Islet of Langerhans (tissue), 1 donor: ENCODE results near the gene ZNF766.
"Not testable (repeated sequence)": the region's sequence is repeated elsewhere in the genome, so short reads cannot be mapped to it uniquely, and the experiment has no call there.

Experiments
- FAIRE-seq: peaks from one replicate; lab custom pipeline; 2011; peaks lifted over from hg19 to GRCh38; lab: Jason Lieb, UNC

The ZNF766 gene

DNA sequence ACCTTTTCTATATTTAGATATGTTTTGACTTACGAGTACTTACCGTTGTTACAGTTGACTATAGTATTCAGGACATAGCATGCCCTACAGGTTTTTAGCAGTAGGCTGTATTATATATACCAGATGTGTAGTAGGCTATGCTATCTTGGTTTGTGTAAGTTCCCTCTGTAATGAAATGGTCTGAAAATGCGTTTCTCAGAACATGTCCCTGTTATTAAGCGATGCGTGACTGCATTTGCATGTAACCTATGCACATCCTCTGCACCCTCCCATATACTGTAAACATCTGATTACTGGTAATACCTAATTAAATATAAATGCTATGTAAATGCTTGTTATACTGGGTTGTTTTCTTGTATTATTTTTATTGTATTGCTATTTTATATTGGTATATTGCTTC, 6.6 kb downstream of the ZNF766 start:
- no peak for FAIRE-seq

GRCh38 chr19:52277471-52277870, 8.1 kb downstream of the ZNF766 start:
- no peak for FAIRE-seq

GRCh38 chr19:52286256-52286655, 16.9 kb downstream of the ZNF766 start:
- no peak for FAIRE-seq

DNA sequence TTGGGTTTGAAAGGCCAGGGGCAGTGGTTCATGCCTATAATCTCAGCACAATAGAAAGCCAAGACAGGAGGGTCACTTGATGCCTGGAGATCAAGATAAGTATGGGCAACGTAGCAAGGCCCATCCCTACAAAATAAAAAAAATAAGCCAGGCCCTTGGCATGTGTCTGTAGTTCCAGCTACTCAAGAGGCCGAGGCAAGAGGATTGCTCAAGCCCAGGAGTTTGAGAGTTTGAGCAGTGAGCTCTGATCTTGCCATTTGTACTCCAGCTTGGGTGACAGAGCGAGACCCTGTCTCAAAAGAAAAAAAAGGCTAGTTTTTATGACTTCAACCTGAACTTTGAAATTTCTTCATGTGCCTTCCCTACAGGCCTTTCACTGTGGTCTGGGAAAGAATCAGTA, 22.4 kb downstream of the ZNF766 start:
- no peak for FAIRE-seq

- FAIRE-seq: not testable (repeated sequence)
Measured at GRCh38 chr19:52292946-52293345, 23.6 kb downstream of the ZNF766 start.

DNA sequence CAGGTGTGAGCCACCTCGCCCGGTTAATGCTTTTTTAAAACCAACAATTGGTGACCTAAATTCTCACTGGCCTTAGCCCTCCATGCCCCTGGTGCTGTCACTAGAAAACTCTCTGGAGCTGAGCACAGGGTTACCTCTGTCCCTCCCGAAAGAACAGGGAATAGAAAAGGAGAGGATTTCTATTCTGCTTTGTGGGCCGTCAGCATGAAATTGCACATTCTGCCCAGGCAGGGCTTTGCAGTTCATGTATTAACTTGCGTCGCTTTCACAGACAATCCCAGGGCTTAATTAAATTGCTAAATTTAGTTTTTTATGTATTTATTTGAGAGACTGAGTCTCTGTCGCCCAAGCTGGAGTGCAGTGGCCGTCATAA, 27.0 kb downstream of the ZNF766 start:
- no peak for FAIRE-seq

- FAIRE-seq: no peak
Measured at GRCh38 chr19:52296773-52297600, 27.6 kb downstream of the ZNF766 start, which contains the start of gene ZNF480. ZNF480 (plus strand) TSS chr19:52297169; CDS start chr19:52300413, 3,244 bp downstream.

DNA sequence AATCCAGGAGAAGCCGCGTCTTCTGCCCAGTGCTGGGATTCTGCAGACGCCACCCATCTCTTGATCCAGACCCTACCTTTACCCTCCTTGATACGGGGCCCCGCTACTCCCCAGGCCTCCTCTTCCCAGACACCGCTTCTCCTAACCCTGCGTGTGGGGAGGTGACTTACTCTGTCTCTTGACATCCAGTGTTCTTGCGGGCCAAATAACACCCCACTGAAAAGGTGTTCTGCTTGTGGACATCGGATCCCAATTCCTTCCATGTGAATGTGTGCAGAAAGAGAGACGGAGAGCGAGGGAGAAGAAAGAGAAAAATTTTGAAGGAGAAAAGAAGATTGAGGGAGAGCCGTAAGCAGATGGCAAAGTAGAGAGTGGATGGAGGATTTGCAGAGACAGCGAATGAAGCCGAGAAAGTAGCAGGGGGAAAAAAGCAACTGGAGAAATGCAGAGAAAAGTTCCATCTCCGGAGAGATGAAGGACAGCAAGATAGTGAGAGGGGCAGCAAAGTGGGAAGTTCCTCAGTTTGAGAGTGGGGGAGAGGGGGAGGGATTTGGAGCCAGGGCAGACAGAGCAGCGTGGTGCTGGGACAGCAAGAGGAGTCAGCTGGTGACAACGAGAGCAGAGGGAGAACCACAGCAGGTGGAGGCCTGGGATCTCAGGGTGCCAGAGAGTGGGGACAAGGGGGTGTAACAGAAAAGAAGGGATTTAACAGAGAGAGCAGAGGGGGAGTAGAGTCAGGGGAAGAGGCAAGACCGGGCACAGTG, 28.4 kb downstream of the ZNF766 start:
- FAIRE-seq: no peak

DNA sequence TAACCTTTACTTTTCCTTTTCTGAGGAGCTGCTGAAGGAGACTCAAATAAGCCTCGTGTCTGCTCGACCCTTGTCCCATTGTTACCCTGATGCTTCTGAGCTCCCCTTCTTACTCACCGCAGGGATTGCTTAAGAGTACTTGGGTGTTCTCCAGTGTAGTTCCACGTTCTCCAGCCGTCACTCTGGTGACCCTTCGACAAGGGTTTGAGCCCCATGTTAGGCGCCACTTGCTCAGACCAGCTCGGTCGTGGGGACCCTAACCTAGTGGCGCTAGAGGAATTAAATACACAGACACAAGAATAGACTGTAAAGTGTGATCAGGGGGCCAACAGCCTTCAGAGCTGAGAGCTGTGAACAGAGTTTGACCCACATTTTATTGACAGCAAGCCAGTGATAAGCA, 37.9 kb downstream of the ZNF766 start:
- no peak for FAIRE-seq

DNA sequence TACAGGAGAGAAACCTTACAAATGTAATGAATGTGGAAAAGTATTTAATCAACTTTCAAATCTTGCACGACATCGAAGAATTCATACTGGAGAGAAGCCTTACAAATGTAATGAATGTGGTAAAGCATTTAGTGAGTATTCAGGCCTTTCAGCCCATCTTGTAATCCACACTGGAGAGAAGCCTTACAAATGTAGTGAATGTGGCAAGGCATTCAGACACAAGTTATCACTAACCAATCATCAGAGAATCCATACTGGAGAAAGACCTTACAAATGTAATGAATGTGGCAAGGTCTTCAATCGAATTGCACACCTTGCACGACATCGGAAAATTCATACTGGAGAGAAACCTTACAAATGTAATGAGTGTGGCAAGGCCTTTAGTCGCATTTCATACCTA, 53.0 kb downstream of the ZNF766 start:
- FAIRE-seq: no peak

DNA sequence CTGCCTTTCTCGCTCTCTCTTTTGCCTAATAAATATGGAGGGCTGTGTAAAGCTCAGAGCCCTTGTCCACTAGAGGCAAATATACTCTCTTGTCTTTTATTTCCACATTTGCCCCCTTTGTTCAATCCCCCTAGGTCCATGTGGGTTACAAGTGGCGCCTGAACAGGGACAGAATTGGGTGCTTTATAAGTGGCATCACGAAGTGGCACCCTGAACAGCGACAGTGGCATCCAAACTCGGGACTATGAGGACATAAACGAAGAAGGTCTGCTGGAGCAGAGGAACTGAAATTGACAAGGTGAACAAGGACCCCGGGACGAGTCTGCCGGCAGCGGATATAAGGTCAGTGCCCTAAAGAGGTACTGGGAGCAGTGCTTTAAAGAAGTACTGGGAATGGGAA, 62.4 kb downstream of the ZNF766 start:
- FAIRE-seq: no peak

GRCh38 chr19:52335768-52336116, 66.4 kb downstream of the ZNF766 start:
- FAIRE-seq: no peak

DNA sequence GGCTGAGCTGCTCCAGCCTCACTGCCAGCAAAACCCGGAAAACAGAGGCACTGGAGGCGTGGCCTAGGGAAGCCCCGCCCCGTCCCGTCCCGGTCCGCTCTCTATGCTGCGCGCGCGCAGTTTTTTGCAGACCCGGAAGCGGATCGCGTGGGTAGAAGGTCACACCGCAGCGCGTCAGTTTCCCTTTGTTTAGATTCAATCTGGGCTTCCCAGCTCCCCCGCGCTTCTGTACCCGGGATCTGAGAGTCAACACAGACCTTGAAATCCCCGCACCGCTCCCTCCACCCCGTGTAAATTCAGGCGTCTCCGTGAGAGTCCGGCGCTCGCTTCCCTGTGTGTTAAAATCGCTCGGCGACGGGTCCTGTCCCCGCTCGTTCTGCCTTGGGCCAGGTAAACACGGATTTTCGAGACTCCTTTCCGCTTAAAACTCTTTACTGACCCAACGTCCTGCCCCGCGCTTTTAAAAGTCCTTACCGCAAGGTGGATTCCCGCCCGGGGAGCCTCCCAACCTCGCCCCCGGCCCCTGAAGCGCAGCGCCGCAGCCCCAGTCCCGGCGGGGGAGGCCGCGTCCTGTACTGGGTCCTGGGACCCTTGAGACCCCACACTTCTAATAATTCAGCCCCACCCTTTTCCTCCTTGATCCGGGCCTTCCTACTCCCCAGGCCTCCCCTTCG, 66.9 kb downstream of the ZNF766 start, which contains the start of gene ZNF610:
Gene ZNF610 (plus strand): TSS at position 127 of the 674 bp plus-strand sequence. CDS start 12,930 bp downstream, outside the sequence.
- no peak for FAIRE-seq

DNA sequence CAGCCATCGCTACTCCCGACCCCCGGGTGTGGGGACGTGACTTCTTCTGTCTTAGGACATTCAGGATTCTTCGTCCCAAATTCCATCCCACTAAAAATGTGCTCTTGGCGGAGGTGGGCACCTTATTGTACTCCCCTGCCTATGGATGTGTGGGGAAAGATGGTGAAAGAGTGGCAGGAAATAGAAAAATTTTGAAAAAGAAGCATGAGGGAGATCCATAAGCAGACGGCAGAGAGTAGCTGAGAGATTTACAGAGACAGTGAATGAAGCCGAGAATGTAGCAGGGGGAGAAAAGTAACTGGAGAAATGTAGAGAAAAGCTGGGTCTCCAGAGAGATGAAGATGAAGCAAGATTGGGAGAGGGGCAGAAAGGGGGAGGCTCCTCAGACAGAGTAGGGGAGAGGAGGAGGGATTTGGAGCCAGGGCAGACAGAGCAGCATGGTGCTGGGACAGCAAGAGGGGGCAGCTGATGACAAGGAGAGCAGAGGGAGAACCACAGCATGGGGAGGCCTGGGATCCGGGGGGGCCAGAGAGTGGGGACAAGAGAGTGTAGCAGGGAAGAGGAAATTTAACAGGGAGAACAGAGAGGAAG, 67.5 kb downstream of the ZNF766 start:
- no peak for FAIRE-seq

DNA sequence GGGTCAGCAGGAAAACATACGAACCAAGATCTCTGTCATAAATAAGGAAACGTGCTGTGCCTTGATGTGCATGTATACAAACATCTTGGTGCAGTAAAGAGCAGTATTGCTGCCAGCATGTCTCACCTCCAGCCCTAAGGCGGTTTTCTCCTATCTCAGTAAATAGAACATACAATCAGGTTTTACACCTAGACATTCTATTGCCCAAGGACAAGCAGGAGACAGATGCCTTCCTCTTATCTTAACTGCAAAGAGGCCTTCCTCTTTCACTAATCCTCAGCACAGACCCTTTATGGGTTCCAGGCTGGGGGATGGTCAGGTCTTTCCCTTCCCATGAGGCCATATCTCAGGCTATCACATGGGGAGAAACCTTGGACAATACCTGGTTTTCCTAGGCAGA, 69.6 kb downstream of the ZNF766 start:
- not testable (repeated sequence) for FAIRE-seq

DNA sequence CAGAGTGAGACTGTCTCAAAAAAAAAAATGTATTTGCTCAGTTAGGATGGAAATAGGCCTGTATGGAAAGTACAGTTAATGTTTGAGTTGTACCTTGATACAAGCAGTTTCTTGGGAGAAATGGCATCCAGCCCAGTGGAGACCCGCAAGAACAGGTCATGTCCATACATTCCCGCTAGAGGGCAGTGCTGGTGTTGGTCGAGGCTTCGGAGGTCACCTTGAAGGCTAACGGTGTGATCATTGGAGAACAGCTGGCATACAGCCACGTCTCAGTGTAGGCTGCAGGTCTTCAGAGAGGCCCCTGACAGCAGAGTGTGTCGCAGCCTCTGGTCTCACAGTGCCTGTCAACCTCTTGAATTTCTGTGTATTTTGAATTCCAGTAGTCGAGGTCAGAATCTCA, 74.2 kb downstream of the ZNF766 start:
- FAIRE-seq: no peak

- FAIRE-seq: no peak
Measured at GRCh38 chr19:52345162-52345561, 75.8 kb downstream of the ZNF766 start.
